ENCODE data around the gene IGHMBP2.

Gene IGHMBP2

GRCh38 chr11:68925611-68926010, 21.9 kb downstream of the IGHMBP2 start:
- H3K27ac ChIP-seq, result no peak overlapping the region
- DNase-seq (ENCODE audit: low spot score), result no peak
- ChIA-PET CTCF (no interaction called here), POLR2A (ENCODE audit: low non-redundant PET) (no interaction called here)
- no peak for TF ChIP-seq CTCF (conservative IDR thresholded peaks at IDR 0.05; ENCODE audit: low read depth)

DNA sequence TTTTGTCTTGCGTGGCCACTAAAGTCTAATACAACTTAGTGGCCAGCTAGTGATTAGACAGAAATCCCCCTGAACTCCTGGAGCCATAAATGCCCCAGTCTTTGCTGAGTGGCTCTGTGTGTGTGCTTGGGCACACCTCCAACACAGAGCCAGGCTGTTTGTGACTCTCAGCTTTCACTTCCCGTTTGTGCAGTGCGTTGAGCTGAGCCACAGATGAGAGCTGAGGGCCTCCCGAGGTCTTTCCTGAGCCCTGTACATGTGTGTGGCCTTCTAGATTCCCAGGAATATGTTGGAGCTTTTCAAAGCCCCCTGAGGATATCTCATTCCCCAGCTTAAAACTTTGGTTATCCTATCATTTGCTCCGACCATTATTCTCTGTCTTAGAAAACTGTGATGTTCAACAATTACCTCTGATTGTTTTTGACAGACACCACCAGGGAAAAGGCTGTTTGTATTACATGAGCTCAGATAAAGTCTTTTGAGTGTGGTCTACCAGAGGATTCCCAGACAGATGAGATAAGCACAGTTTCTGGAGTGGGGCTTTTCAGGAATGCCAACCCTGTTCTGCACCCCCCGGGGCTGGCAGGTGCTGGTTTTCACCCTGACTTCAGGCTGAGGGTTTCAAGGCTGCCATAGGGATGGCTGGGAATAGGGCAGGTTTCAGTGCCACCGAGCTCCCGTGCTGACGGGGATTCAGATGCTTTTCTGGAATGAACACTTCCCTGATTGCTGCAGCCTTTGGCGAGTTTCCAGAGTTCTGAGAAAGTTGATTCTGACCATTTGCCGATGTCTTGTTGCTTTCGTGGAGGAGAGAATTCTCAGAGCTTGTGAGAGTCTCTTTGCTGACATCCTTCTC, 23.8 kb downstream of the IGHMBP2 start:
- TF ChIP-seq CTCF (conservative IDR thresholded peaks at IDR 0.05; ENCODE audit: low read depth), result no peak
- DNase-seq (ENCODE audit: low spot score), result no peak
- H3K27ac ChIP-seq, result no peak overlapping the region
- POLR2A ChIA-PET (ENCODE audit: low non-redundant PET), result no interaction called here
- CTCF ChIA-PET, result no interaction called here

DNA sequence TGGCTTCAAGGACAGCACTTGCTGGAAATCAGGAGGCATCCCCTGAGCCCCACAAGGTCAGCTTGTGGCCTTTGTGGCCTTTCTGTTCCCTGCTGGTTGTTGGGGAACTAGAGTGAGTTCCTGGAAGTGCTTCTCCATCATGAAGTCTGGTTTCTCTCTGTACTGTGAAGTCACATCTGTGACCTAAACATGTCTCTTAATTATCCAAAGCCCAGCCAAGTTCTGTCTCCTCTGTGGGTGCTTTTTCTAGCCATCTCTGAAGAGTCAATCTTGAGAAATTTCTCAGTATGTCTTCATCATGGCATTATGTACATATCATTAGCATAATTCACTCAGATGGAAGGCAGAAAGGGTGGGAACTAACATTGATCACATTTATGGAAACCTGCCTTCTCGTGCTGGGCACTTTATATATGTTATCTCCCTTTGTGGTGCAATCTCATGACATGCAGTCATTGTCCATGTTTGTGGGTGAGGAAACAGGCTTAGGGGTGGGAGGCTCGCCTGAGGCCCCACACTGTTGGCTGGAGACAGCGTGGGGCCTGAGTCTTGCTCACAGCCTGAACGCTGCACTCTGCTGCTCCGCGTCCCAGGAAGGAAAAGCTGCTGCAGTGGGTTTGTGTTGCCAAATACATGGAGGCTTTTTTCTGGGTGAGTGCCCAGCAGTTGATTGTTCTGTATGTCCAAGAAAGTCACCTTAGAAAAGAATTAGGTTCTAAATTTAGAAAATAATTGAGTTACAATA, 24.6 kb downstream of the IGHMBP2 start:
- CTCF ChIA-PET, result no interaction called here
- H3K27ac ChIP-seq, result no peak overlapping the region
- DNase-seq (ENCODE audit: low spot score), result no peak
- POLR2A ChIA-PET (ENCODE audit: low non-redundant PET), result no interaction called here
- TF ChIP-seq CTCF (conservative IDR thresholded peaks at IDR 0.05; ENCODE audit: low read depth), result no peak

GRCh38 chr11:68929135-68929534, 25.4 kb downstream of the IGHMBP2 start:
- H3K27ac ChIP-seq, result no peak overlapping the region
- ChIA-PET POLR2A (ENCODE audit: low non-redundant PET) (no interaction called here), CTCF (no interaction called here)
- DNase-seq (ENCODE audit: low spot score), result no peak
- no peak for TF ChIP-seq CTCF (conservative IDR thresholded peaks at IDR 0.05; ENCODE audit: low read depth)

DNA sequence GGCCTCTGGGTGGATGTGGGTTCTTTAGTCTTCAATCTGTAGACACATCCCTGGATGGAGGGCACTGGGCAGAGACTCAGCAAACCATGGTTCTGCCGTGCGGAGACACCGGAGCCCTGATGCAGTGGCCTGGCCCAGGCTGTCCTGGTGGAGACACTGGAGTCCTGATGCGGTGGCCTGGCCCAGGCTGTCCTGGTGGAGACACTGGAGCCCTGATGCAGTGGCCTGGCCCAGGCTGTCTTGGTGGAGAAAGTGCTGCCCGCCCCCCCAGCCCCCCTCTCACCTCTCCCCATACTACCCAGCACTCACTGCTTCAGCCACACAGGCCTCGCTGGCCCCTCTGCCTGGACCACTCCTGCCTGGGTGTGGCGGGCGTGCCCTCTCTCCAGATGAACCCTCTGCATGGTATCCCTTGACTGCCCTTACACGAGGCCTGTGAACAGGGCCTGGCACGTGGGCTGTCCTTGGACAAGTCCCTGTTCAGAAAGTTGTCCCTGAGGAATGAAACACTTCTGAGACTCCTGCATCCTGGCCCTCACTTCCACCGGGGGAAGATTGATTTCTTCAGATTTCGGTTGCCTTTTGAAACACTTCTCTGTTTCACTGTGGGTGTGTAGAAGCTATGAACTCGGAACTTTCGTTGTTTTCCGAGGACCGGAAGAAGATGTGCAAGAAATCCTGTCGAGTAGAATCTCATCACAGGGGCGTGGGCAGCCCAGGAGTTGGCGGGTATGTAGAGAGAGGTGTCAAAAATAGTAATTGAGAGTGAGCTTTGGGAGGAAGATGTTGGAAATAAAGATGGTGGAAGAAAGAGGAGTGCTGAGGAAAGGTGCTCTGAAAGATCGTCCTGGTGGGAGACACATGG, 26.2 kb downstream of the IGHMBP2 start:
- no peak overlapping the region for H3K27ac ChIP-seq
- TF ChIP-seq CTCF (conservative IDR thresholded peaks at IDR 0.05; ENCODE audit: low read depth), result no peak
- DNase-seq (ENCODE audit: low spot score), result no peak
- POLR2A ChIA-PET (ENCODE audit: low non-redundant PET), result no interaction called here
- CTCF ChIA-PET, result interaction anchor here (0.6 kb wide), 1 partner anchor 614 kb away, joined by 3 read pairs; no protein-coding TSS in a partner anchor
